OCI-LY1 (cell line): Measurements from ENCODE around the gene TRIM14.
"Not testable (repeated sequence)": the region's sequence is repeated elsewhere in the genome, so short reads cannot be mapped to it uniquely, and the experiment has no call there.

Source experiments
- H2AFZ ChIP-seq: fragments of 200-600 bp; sonication (generic), shearing (Covaris generic); 2 replicates; pipeline ENCODE4 v1.6.0; 2014; ENCODE audit warnings: antibody characterized with exemption, mild to moderate bottlenecking, low read length
- H3F3A ChIP-seq: fragments of 200-600 bp; sonication (generic), shearing (Covaris generic); 2 replicates; pipeline ENCODE4 v1.6.0; 2014; ENCODE audit warnings: mild to moderate bottlenecking, antibody characterized with exemption, low read length, moderate library complexity; ENCODE audit not compliant: insufficient read depth
- H3K27ac ChIP-seq: fragments of 200-600 bp; sonication (generic); 2 replicates; pipeline ENCODE4 v1.5.1; 2014; ENCODE audit warnings: low read length, mixed run types, mild to moderate bottlenecking, low read depth; ENCODE audit not compliant: poor library complexity, severe bottlenecking
- H3K27me3 ChIP-seq: fragments of 200-600 bp; sonication (generic); 2 replicates; pipeline ENCODE4 v1.6.0; 2014; ENCODE audit warnings: antibody characterized with exemption, mild to moderate bottlenecking, low read length, moderate library complexity; ENCODE audit not compliant: insufficient read depth
- H3K36me3 ChIP-seq: fragments of 200-600 bp; sonication (generic); 2 replicates; pipeline ENCODE4 v1.6.1; 2014; ENCODE audit warnings: mild to moderate bottlenecking, antibody characterized with exemption, low read length, moderate library complexity, mixed read lengths; ENCODE audit not compliant: insufficient read depth
- H3K4me1 ChIP-seq: fragments of 200-600 bp; sonication (generic); 2 replicates; pipeline ENCODE4 v1.5.1; 2014; ENCODE audit warnings: mild to moderate bottlenecking, low read length, moderate library complexity; ENCODE audit not compliant: insufficient read depth, severe bottlenecking
- H3K4me2 ChIP-seq: fragments of 200-600 bp; sonication (generic), shearing (Covaris generic); 2 replicates; pipeline ENCODE4 v1.6.1; 2014; ENCODE audit warnings: low read length
- H3K4me3 ChIP-seq: fragments of 200-600 bp; sonication (generic); 2 replicates; pipeline ENCODE4 v1.5.1; 2014; ENCODE audit warnings: low read length, low read depth, mild to moderate bottlenecking, mixed read lengths; ENCODE audit not compliant: poor library complexity, severe bottlenecking
- H3K79me2 ChIP-seq: fragments of 200-600 bp; shearing (Covaris generic); 2 replicates; pipeline ENCODE4 v1.6.1; 2016; ENCODE audit warnings: mixed run types, low read length, mixed read lengths; ENCODE audit not compliant: insufficient read depth
- H3K9ac ChIP-seq: fragments of 200-600 bp; sonication (generic), shearing (Covaris generic); 2 replicates; pipeline ENCODE4 v1.6.1; 2014; ENCODE audit warnings: mild to moderate bottlenecking, low read length, mixed read lengths
- H3K9me2 ChIP-seq: fragments of 200-600 bp; sonication (generic), shearing (Covaris generic); 2 replicates; pipeline ENCODE4 v1.6.1; 2014; ENCODE audit warnings: low read depth, mild to moderate bottlenecking, low read length, mixed read lengths
- H3K9me3 ChIP-seq: fragments of 200-600 bp; shearing (Covaris generic); 2 replicates; pipeline ENCODE4 v1.6.1; 2014; ENCODE audit warnings: low read length, mixed read lengths
- H4K20me1 ChIP-seq: fragments of 200-600 bp; sonication (generic), shearing (Covaris generic); 2 replicates; pipeline ENCODE4 v1.6.0; 2016; ENCODE audit warnings: mild to moderate bottlenecking, low read length; ENCODE audit not compliant: insufficient read depth
- EZH2 ChIP-seq: fragments of 200-600 bp; sonication (generic), shearing (Covaris generic); IDR thresholded peaks from 2 replicates; pipeline ENCODE4 v1.8.0; 2017; ENCODE audit warnings: borderline replicate concordance, mixed run types, mild to moderate bottlenecking, antibody characterized with exemption, low read length, moderate library complexity, mixed read lengths
- TF ChIP-seq, protein P1 (sequence below): fragments of 200-600 bp; sonication (generic), shearing (Covaris generic); IDR thresholded peaks from 2 replicates; pipeline ENCODE4 v1.5.1; 2017; ENCODE audit warnings: mild to moderate bottlenecking, antibody characterized with exemption, low read length, moderate library complexity, mixed read lengths

The TRIM14 gene

DNA sequence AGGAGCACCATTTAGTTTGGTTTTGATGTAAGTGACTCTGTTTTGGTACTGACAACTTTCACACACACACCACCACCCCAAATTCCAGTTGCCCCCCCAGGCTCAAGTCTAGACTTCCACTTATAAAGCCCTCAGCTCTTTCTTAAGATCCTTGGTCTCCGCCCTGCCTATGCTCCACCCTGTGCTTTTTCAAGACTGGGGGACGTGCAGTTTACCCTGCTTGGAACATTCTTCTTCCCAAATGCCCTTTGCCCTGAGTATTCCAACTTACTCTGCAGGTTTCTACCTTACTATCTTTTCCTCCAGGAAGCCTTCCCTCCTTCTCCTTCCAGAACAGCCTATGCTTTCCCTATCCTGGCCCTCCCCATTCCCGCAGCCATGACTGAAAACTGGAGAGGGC is 1.5 kb upstream of the TRIM14 start:
- H3K36me3 ChIP-seq, result peaks cover 4% of the 10 kb centered on the region; the same call in 1 of the 2 replicates
- no peak overlapping the region for H3K9ac ChIP-seq
- H3K27ac ChIP-seq, result no peak overlapping the region
- no peaks in the 10 kb centered on the region for H3F3A ChIP-seq
- H3K27me3 ChIP-seq, result no peaks in the 10 kb centered on the region
- no peaks in the 10 kb centered on the region for H4K20me1 ChIP-seq
- H3K4me3 ChIP-seq, result no peak overlapping the region
- H2AFZ ChIP-seq, result no peak overlapping the region
- no peaks in the 10 kb centered on the region for H3K9me2 ChIP-seq
- H3K9me3 ChIP-seq, result no peaks in the 10 kb centered on the region
- H3K4me2 ChIP-seq, result no peak overlapping the region
- TF ChIP-seq, protein P1, sequence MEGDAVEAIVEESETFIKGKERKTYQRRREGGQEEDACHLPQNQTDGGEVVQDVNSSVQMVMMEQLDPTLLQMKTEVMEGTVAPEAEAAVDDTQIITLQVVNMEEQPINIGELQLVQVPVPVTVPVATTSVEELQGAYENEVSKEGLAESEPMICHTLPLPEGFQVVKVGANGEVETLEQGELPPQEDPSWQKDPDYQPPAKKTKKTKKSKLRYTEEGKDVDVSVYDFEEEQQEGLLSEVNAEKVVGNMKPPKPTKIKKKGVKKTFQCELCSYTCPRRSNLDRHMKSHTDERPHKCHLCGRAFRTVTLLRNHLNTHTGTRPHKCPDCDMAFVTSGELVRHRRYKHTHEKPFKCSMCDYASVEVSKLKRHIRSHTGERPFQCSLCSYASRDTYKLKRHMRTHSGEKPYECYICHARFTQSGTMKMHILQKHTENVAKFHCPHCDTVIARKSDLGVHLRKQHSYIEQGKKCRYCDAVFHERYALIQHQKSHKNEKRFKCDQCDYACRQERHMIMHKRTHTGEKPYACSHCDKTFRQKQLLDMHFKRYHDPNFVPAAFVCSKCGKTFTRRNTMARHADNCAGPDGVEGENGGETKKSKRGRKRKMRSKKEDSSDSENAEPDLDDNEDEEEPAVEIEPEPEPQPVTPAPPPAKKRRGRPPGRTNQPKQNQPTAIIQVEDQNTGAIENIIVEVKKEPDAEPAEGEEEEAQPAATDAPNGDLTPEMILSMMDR, result no peak
- no peak for TF ChIP-seq EZH2
- peaks cover 50% of the 10 kb centered on the region for H3K4me1 ChIP-seq
- H3K79me2 ChIP-seq, result no peaks in the 10 kb centered on the region

DNA sequence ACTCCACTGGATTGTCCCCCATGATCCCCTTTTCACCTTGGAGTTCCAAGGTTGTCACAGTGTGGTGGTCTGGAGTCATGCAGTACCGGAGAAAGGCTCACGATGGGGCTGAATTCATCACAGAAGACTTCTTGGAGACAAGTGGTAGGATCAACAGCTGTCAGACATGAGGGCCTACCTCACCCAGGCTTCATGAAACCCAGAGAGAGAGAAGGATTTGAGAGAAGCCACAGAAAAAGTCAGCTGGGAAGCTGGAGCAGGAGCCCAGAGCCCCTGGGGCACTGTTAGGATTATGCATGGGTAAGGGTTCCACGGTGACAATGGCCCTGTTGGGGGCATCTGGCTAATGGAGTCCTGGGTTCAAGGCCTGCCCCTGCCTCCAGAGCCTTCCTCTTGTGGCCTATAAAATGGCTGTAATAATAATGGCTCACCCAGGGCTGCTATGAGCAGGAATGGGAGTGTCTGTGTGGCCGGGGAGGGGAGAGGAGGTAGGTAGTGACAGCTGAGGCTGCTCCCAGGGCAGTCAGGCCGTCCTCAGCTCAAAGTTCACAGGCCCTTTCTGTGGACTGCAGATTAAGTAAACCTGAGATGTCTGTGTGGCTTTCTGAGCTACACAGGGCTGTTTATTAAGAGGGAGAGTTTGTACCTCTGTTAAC is 910 bp downstream of the TRIM14 start:
- TF ChIP-seq, protein P1, result peak; percentile 41; the same call in 1 of the 2 replicates
- no peak for TF ChIP-seq EZH2
- Histone ChIP-seq H3K4me1 (peaks cover 50% of the 10 kb centered on the region), H3K27me3 (no peaks in the 10 kb centered on the region), H3K9me2 (no peaks in the 10 kb centered on the region), H3K36me3 (peaks cover 4% of the 10 kb centered on the region; the same call in 1 of the 2 replicates), H3K4me3 (peak overlapping the region; percentile 69), H3K4me2 (peak overlapping the region; percentile 88), H3F3A (no peaks in the 10 kb centered on the region), H2AFZ (no peak overlapping the region), H3K9ac (peak overlapping the region; percentile 65), H4K20me1 (no peaks in the 10 kb centered on the region), H3K27ac (peak overlapping the region; percentile 90), H3K79me2 (no peaks in the 10 kb centered on the region), H3K9me3 (no peaks in the 10 kb centered on the region)

DNA sequence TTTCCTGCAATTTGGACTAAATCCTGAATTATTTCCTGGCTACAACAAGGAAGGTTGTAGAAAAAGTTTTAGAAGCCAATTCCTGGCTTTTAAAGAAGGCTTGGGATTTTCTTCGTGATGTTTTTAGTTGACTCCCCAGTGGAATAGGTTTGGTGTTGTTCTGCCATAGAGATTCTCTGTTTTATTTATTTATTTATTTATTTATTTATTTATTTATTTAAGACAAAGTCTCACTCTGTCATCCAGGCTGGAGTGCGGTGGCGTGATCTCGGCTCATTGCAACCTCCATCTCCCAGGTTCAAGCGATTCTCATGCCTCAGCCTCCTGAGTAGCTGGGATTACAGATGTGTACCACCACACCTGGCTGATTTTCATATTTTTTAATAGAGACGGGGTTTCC is 1.9 kb downstream of the TRIM14 start:
- H3K27me3 ChIP-seq, H3F3A ChIP-seq, H3K9me2 ChIP-seq, H3K27ac ChIP-seq, H3K36me3 ChIP-seq, H3K9ac ChIP-seq, H3K4me3 ChIP-seq, H3K79me2 ChIP-seq, H2AFZ ChIP-seq, H4K20me1 ChIP-seq, H3K4me2 ChIP-seq, H3K9me3 ChIP-seq: not testable (repeated sequence)
- peaks cover 46% of the 10 kb centered on the region for H3K4me1 ChIP-seq

DNA sequence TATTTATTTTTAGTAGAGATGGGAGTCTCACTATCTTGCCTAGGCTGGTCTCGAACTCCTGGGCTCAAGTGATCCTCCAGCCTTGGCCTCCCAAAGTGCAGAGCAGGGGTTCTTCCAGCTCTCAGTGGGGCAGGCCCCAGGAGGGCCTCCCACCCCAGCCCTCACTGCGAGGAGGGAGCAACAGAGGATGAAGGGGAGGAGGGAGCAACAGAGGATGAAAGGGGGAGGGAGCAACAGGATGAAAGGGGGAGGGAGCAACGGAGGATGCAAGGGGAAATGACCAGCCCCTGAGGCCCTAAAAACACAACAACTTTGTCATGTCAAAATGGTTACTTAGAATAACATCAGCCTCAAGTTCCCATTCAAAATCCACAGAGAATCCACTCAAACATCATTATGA is 10.0 kb downstream of the TRIM14 start:
- TF ChIP-seq, protein P1, result no peak
- no peak for TF ChIP-seq EZH2
- no peaks in the 10 kb centered on the region for H3K9me2 ChIP-seq
- H3K9ac ChIP-seq, result no peak overlapping the region; the same call in 1 of the 2 replicates
- H3K9me3 ChIP-seq, result no peaks in the 10 kb centered on the region
- no peak overlapping the region for H2AFZ ChIP-seq
- no peak overlapping the region for H3K4me3 ChIP-seq
- no peaks in the 10 kb centered on the region for H4K20me1 ChIP-seq
- H3K27ac ChIP-seq, result peak overlapping the region; percentile 95
- H3K79me2 ChIP-seq, result no peaks in the 10 kb centered on the region
- no peak overlapping the region for H3K4me2 ChIP-seq
- H3K27me3 ChIP-seq, result no peaks in the 10 kb centered on the region
- H3F3A ChIP-seq, result peaks cover 3% of the 10 kb centered on the region; the same call in 1 of the 2 replicates
- H3K4me1 ChIP-seq, result peaks cover 38% of the 10 kb centered on the region
- H3K36me3 ChIP-seq, result no peaks in the 10 kb centered on the region
